A673 (cell line): Measurements from ENCODE around the gene TSC22D2. TPM values are rescaled to one million over a fixed set of nuclear protein-coding genes. Genes with fewer than 3 reads are reported as not detected.
A peak's percentile ranks its signal among the peaks of the same experiment; 100 is the strongest.

Experiments used
- Bru-seq: library from RNA; stranded (reverse); fragments of 400-500 nt; gene quantifications from one replicate; lab custom pipeline; 2021; lab: Mats Ljungman, UMichigan
- BruChase-seq, 2 experiments: library from RNA; stranded (reverse); fragments of 400-500 nt; gene quantifications; one replicate each; lab custom pipeline; 2021; lab: Mats Ljungman, UMichigan
- BruUV-seq: library from RNA; stranded (reverse); fragments of 400-500 nt; replicated peaks from 2 replicates; lab custom pipeline; 2021; lab: Mats Ljungman, UMichigan
- CTCF ChIA-PET: fragments of 300-600 bp; sonication (Branson Sonifier 250); formaldehyde crosslinking; loops from one replicate; lab custom pipeline; 2022; ENCODE audit warnings: antibody characterized with exemption; lab: Charles Lee
- POLR2A ChIA-PET: fragments of 300-600 bp; sonication (Branson Sonifier 250); formaldehyde crosslinking; loops from one replicate; lab custom pipeline; 2022; ENCODE audit warnings: antibody characterized with exemption; ENCODE audit not compliant: low non-redundant PET; lab: Charles Lee
- DNase-seq: peaks from one replicate; pipeline ENCODE4 v3.0.0-alpha.2; 2015; ENCODE audit warnings: low spot score
- H3K27ac ChIP-seq: fragments of 200-600 bp; sonication (generic); 2 replicates; pipeline ENCODE4 v1.5.1; 2016; ENCODE audit warnings: mixed run types, low read depth, mild to moderate bottlenecking, mixed read lengths, antibody characterized with exemption, low read length; ENCODE audit not compliant: poor library complexity, severe bottlenecking
- H3K27me3 ChIP-seq: fragments of 200-600 bp; sonication (generic); replicated peaks from 2 replicates; pipeline ENCODE4 v1.6.1; 2017; ENCODE audit warnings: mixed run types, low read depth, mild to moderate bottlenecking, mixed read lengths, antibody characterized with exemption, low read length; ENCODE audit not compliant: insufficient read depth, poor library complexity
- H3K36me3 ChIP-seq: fragments of 200-600 bp; sonication (generic); 2 replicates; pipeline ENCODE4 v1.6.1; 2016; ENCODE audit warnings: mixed run types, mild to moderate bottlenecking, mixed read lengths, antibody characterized with exemption, low read length; ENCODE audit not compliant: insufficient read depth, poor library complexity, severe bottlenecking
- H3K4me1 ChIP-seq: fragments of 200-600 bp; sonication (generic); 2 replicates; pipeline ENCODE4 v1.6.1; 2017; ENCODE audit warnings: mixed run types, mild to moderate bottlenecking, mixed read lengths, antibody characterized with exemption, low read length; ENCODE audit not compliant: insufficient read depth, poor library complexity, severe bottlenecking
- H3K4me3 ChIP-seq: fragments of 200-600 bp; sonication (generic); 2 replicates; pipeline ENCODE4 v1.5.1; 2016; ENCODE audit warnings: low read depth, mixed run types, mild to moderate bottlenecking, mixed read lengths, low read length; ENCODE audit not compliant: poor library complexity, severe bottlenecking
- H3K9me3 ChIP-seq: fragments of 200-600 bp; sonication (generic); 2 replicates; pipeline ENCODE4 v1.6.1; 2016; ENCODE audit warnings: mixed run types, low read depth, mild to moderate bottlenecking, mixed read lengths, antibody characterized with exemption, low read length; ENCODE audit not compliant: poor library complexity, severe bottlenecking
- CTCF ChIP-seq: fragments of 300-800, 200-600 bp; sonication (generic); conservative IDR thresholded peaks from 2 replicates; pipeline ENCODE4 v1.5.1; 2017; ENCODE audit warnings: low read depth, mild to moderate bottlenecking, antibody characterized with exemption, low read length, moderate library complexity, mixed read lengths
- EZH2 ChIP-seq: fragments of 200-600 bp; sonication (generic); IDR thresholded peaks from 2 replicates; pipeline ENCODE4 v1.6.1; 2017; ENCODE audit warnings: borderline replicate concordance, low read depth, mild to moderate bottlenecking, mixed read lengths, antibody characterized with exemption, low read length; ENCODE audit not compliant: poor library complexity, severe bottlenecking
- intact Hi-C: fragments of 100-400 bp; cut with micrococcal nuclease; formaldehyde crosslinking; loops from one replicate; pipeline ENCODE4 v1.10.0; 2022; ENCODE audit not compliant: unreplicated experiment
- long read RNA-seq: library from polyadenylated mRNA; stranded (forward); transcript quantifications from one replicate; pipeline ENCODE4 v2.0.0, GENCODE V29; 2022
- total RNA-seq: library from RNA; stranded (reverse); gene quantifications from 2 replicates; pipeline ENCODE4 v1.2.3, GENCODE V29; 2021

Gene TSC22D2
- total RNA-seq: 28.8 and 28.9 TPM in 2 replicates
- Bru-seq, nascent RNA: percentile 95 among the genes with signal in this experiment
- BruChase-seq, experiment 1, labeled RNA remaining after a 2-hour chase: percentile 95 among the genes with signal in this experiment
- percentile 80 among the genes with signal in this experiment for BruChase-seq, experiment 2, labeled RNA remaining after a 6-hour chase
- long read RNA-seq, full-length matches to known transcripts: 43 of 52 reads
- long read RNA-seq, partial matches to known transcripts: 2 of 52 reads
- long read RNA-seq, other reads (novel, unspliced or antisense): 7 of 52 reads

DNA sequence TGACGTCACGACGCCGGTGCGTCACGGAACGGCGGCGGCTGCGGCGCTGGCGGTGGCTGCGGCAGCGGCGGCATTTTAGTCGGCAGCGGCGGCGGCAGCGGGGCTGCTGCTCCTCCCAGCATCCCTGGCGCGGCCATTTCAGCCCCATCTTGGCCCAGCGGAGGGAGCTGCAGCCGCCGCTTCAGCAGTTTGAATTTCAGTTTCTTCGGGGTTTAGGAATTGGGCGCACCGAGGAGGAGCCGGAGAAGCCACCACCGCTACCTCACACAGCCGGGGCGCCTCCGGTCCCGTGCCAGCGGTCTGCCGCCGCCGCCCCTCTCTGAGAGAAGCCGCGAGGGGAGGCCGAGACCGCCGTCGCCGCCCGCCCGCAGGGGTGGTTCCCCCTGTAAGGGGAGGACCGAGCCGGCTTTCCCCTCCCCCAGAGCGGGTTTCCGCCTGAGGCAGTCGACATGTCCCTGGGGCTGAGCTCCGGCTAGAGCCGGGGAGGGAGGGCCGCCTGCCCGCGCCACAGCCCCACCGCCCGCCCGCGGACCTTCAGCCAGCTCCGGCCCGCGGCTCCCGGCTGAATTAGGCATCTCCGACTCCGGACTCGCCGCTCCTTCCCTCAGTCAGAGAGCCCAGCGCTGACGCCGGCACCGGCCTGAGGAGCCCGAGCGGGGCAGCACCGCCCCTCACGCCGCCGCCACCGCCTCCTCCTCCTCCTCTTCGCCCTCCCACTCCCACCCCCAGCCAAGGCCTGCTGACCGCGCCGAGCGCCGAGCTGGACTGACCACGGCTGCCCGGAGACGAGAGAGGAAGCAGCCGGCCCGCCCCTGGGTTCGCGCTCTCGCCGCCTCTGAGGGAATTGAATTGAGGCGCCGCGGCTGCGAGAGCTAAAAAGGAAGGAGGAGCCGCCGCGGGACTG is at the start of gene TSC22D2:
TSS of gene TSC22D2 (plus strand) at position 78 of the 904 bp plus-strand sequence. CDS start 1,053 bp downstream, outside the sequence.
- ChIA-PET POLR2A (interaction anchor here (0.5 to 0.7 kb wide), 3 partner anchors 62 to 455 kb away, joined by 3 to 4 read pairs (median 4); no protein-coding TSS in a partner anchor), CTCF (interaction anchor here (1.3 kb wide), 1 partner anchor 87 kb away, joined by 7 read pairs; no protein-coding TSS in a partner anchor)
- H3K4me3 ChIP-seq: peak within 1 kb of the TSS; percentile 84
- no peaks in the 10 kb centered on the region for H3K27me3 ChIP-seq
- H3K36me3 ChIP-seq: no peaks in the 10 kb centered on the region
- intact Hi-C loops: loop anchor here (1.0 to 2.0 kb wide), 3 partner anchors 37 to 138 kb away; partner anchors contain the start of genes EIF2A and SERP1
- peak; percentile 96 for DNase-seq
- TF ChIP-seq EZH2 (no peak), CTCF (peak; percentile 35; the same call in 1 of the 2 replicates)
- TSS peak; percentile 18 for BruUV-seq
- H3K27ac ChIP-seq: peak within 1 kb of the TSS; percentile 97
- H3K9me3 ChIP-seq: no peaks in the 10 kb centered on the region
- H3K4me1 ChIP-seq: peaks cover 13% of the 10 kb centered on the region

- no peak overlapping the region for H3K27ac ChIP-seq
- intact Hi-C loops: no loop called here
- CTCF ChIA-PET: no interaction called here
- H3K4me1 ChIP-seq: no peaks in the 10 kb centered on the region
- no peak for DNase-seq
- H3K36me3 ChIP-seq: no peaks in the 10 kb centered on the region
- H3K27me3 ChIP-seq: no peaks in the 10 kb centered on the region
- no peak for TF ChIP-seq CTCF
- no peak for TF ChIP-seq EZH2
- POLR2A ChIA-PET: no interaction called here
- BruUV-seq: no TSS peak
- no peaks in the 10 kb centered on the region for H3K9me3 ChIP-seq
- no peak overlapping the region for H3K4me3 ChIP-seq
Observed at GRCh38 chr3:150359381-150359780, 48.7 kb upstream of the TSC22D2 start.

GRCh38 chr3:150360966-150361365 is 47.1 kb upstream of the TSC22D2 start:
- no peak overlapping the region for H3K4me3 ChIP-seq
- ChIA-PET POLR2A (no interaction called here), CTCF (no interaction called here)
- H3K9me3 ChIP-seq: no peaks in the 10 kb centered on the region
- no peaks in the 10 kb centered on the region for H3K4me1 ChIP-seq
- DNase-seq: no peak
- H3K36me3 ChIP-seq: no peaks in the 10 kb centered on the region
- intact Hi-C loops: no loop called here
- no TSS peak for BruUV-seq
- TF ChIP-seq EZH2 (no peak), CTCF (no peak)
- no peak overlapping the region for H3K27ac ChIP-seq
- H3K27me3 ChIP-seq: no peaks in the 10 kb centered on the region
